ENCODE results near the gene ARMH1. TPM values are rescaled to one million over a fixed set of nuclear protein-coding genes. Genes with fewer than 3 reads are reported as not detected.

Gene ARMH1
- total and polyA plus RNA-seq, 10 donors = 12.2 to 86.0 (median 20.8) TPM

DNA sequence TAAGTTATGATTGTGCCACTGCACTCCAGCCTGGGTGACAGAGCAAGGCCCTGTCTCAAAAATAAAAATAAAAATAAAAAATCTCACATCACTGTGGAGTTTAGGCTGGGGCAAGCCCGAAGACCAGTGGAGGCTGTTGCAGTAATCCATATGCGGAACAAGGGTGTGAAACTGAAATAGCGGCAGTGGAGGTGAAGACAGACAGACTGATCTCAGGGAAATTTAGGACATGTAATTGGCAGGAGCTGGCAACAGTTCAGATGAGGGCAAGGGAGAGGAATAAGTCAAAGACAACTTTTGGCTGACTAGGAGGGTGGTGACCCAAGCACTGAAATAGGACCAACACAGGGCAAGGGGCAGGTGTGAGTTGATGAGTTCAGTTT is 8.4 kb downstream of the ARMH1 start:
- intact Hi-C loops (cut with DNase I; ENCODE audit: low total_unique reads) = no loop called here
- Histone ChIP-seq H3K27me3 (replicated peaks in 1 of 7) (no peaks in the 10 kb centered on the region), H3K36me3 (no peaks in the 10 kb centered on the region), H3K4me3 (no peak overlapping the region), H3K27ac (peak overlapping the region in 2 of 8 donors; percentile 3 to 51), H3K4me1 (peaks cover 0 to 23% (median 4%) of the 10 kb centered on the region in 6 donors), H3K9me3 (no peaks in the 10 kb centered on the region)
- no peak for DNase-seq
- WGBS, 5 donors = 70 to 96% (median 84%) methylated on average over 3 of the region's 3 CpGs
- TF ChIP-seq POLR2AphosphoS5 (IDR thresholded peaks at IDR 0.05) (no peak), POLR2A (IDR thresholded peaks at IDR 0.05) (no peak)
- TF ChIP-seq, protein P1, sequence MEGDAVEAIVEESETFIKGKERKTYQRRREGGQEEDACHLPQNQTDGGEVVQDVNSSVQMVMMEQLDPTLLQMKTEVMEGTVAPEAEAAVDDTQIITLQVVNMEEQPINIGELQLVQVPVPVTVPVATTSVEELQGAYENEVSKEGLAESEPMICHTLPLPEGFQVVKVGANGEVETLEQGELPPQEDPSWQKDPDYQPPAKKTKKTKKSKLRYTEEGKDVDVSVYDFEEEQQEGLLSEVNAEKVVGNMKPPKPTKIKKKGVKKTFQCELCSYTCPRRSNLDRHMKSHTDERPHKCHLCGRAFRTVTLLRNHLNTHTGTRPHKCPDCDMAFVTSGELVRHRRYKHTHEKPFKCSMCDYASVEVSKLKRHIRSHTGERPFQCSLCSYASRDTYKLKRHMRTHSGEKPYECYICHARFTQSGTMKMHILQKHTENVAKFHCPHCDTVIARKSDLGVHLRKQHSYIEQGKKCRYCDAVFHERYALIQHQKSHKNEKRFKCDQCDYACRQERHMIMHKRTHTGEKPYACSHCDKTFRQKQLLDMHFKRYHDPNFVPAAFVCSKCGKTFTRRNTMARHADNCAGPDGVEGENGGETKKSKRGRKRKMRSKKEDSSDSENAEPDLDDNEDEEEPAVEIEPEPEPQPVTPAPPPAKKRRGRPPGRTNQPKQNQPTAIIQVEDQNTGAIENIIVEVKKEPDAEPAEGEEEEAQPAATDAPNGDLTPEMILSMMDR (IDR thresholded peaks at IDR 0.05 in 8 of 11, conservative IDR thresholded peaks at IDR 0.05 in 3 of 11) = no peak

DNA sequence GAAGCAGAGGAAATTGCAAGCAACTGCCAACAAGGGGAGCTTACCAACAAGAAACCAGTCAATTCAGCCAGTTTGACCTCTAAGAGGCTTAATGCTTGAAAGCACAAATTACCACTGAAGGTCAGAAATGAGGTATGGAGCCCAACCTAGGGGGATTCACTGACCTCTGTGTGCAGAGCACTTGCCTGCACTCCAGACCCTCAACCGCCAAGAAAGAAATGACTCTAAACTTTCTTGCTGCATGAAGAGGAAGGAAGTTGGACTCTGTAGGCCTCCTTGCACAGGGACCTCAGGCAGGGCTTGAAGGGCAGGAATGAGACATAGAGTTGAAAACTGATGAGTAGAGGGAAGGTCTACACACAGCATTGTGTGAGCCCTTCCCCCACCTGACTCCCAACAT is 10.0 kb downstream of the ARMH1 start:
- TF ChIP-seq, protein P1 (IDR thresholded peaks at IDR 0.05 in 8 of 11, conservative IDR thresholded peaks at IDR 0.05 in 3 of 11) = no peak
- no peak for TF ChIP-seq POLR2AphosphoS5 (IDR thresholded peaks at IDR 0.05)
- TF ChIP-seq POLR2A (IDR thresholded peaks at IDR 0.05) = no peak
- WGBS, 5 donors = 26 to 71% (median 43%) methylated on average over 1 of the region's 1 CpG
- Histone ChIP-seq H3K36me3 (no peaks in the 10 kb centered on the region), H3K4me1 (peaks cover 0 to 23% (median 3%) of the 10 kb centered on the region in 6 donors), H3K27me3 (replicated peaks in 1 of 7) (no peaks in the 10 kb centered on the region), H3K9me3 (no peaks in the 10 kb centered on the region), H3K27ac (peak overlapping the region in 3 of 8 donors; percentile 8 to 33 (median 19)), H3K4me3 (no peak overlapping the region)
- intact Hi-C loops (cut with DNase I; ENCODE audit: low total_unique reads) = no loop called here
- peak; percentile 37 for DNase-seq

DNA sequence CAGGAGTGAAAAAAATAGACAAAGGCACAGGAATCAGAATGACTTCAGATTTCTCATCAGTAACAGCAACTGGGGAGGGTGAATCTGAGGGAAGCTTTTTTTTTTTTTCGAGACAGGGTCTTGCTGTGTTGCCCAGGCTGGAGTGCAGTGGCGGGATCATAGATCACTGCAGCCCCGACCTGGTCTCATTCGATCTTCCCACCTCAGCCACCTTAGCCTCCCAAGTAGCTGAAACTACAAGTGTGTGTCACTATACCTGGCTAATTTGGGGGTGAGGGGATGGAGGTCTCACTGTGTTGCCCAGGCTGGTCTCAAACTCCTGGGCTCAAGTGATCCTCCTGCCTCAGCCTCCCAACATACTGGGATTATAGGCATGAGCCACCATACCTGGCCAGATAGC is 10.7 kb downstream of the ARMH1 start:
- Histone ChIP-seq H3K4me1 (peaks cover 0 to 23% (median 3%) of the 10 kb centered on the region in 6 donors), H3K9me3 (no peaks in the 10 kb centered on the region), H3K4me3 (no peak overlapping the region), H3K27me3 (replicated peaks in 1 of 7) (no peaks in the 10 kb centered on the region), H3K27ac (peak overlapping the region in 2 of 8 donors; percentile 19 to 33), H3K36me3 (no peaks in the 10 kb centered on the region)
- no peak for TF ChIP-seq POLR2A (IDR thresholded peaks at IDR 0.05)
- TF ChIP-seq, protein P1 (IDR thresholded peaks at IDR 0.05 in 8 of 11, conservative IDR thresholded peaks at IDR 0.05 in 3 of 11) = no peak
- WGBS, 5 donors = 84 to 94% (median 92%) methylated on average over 4 of the region's 4 CpGs
- intact Hi-C loops (cut with DNase I; ENCODE audit: low total_unique reads) = no loop called here
- peak; percentile 25 for DNase-seq

DNA sequence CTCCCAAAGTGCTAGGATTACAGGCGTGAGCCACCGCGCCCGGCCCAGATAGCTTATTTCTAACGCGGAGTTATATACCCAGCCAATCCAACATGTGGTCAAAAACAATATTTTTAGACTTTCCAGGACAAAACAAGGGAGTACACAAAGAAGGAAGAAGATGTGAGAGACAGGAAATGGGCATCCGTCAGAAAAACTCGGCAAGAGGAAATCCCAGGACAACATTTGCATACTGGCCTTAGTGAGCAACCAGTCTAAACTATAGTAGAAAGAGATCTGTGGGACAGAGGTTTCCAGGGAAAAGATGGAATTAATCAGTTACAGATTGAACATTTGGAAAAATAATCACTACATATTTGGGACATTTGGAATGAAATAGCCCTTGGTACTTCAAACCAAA is 11.4 kb downstream of the ARMH1 start:
- no peak overlapping the region for H3K27ac ChIP-seq
- intact Hi-C loops (cut with DNase I; ENCODE audit: low total_unique reads) = no loop called here
- H3K36me3 ChIP-seq = no peaks in the 10 kb centered on the region
- TF ChIP-seq POLR2A (IDR thresholded peaks at IDR 0.05) (no peak), POLR2AphosphoS5 (IDR thresholded peaks at IDR 0.05) (no peak)
- TF ChIP-seq, protein P1 (IDR thresholded peaks at IDR 0.05 in 8 of 11, conservative IDR thresholded peaks at IDR 0.05 in 3 of 11) = no peak
- H3K9me3 ChIP-seq = no peaks in the 10 kb centered on the region
- H3K27me3 ChIP-seq (replicated peaks in 1 of 7) = no peaks in the 10 kb centered on the region
- DNase-seq = no peak
- no peak overlapping the region for H3K4me3 ChIP-seq
- 74 to 82% (median 74%) methylated on average over 8 of the region's 8 CpGs for WGBS, 5 donors
- H3K4me1 ChIP-seq = peaks cover 0 to 23% (median 3%) of the 10 kb centered on the region in 6 donors

Measured in spleen (tissue), 11 donors.